GM18873 (cell line): ENCODE results near the gene SHISAL2A.

Experiments
- ATAC-seq: cut with Tn5 transposase; IDR thresholded peaks from one replicate; pipeline ENCODE4 v1.9.1; 2021; ENCODE audit warnings: mild to moderate bottlenecking, moderate library complexity, moderate number of reproducible peaks; ENCODE audit not compliant: unreplicated experiment, low FRiP score

SHISAL2A gene

DNA sequence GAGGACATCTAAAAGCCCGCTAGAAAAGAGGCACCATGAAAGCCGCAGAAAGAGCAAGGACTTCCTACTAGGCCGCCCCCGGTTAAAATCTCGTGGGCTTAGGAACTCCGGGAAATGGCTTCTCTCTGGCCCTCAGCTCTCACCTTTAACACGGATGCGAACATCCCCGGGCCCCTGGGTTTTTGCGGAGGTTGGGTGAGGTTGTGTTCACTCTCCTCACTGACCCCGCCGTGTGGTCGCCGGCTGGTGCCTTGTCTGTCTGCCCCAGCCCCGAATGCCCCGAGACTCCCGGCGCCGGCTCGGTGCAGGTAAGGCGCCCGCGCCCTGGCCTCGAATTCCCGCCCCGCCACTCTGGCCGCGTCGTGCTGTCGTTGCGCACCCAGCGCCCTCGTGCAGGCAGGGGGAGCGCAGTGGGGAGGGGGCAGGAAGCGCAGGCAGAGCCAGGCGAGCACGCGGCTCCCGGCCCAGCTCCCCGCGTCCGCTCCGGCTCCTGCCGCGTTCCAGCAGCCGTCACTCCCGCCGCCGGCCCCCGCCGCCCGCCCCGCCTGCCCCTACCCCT, at the start of gene SHISAL2A:
Gene SHISAL2A, plus strand, starts transcription at position 437 of the 559 bp plus-strand sequence. CDS start 326 bp downstream, outside the sequence.
- no peak for ATAC-seq

DNA sequence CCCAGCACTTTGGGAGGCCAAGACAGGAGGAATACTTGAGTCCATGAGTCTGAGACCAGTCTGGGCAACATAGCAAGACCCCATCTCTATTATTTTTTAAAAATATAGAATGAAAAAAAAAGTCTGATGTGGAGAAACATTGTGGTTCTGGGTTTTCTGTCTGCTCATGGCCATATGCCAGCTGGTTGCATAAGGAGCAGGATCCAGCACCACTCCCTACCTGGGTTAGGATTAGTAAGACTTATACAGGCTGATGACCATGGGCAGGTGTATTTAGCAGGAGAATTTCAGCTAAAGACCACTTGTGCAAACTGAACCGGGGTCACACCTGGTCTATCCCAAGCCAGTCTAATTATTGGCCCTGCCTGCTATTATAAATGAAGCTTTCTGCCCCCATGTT, 47.5 kb upstream of the SHISAL2A start:
- ATAC-seq: no peak

GRCh38 chr1:52588027-52588426, 44.9 kb upstream of the SHISAL2A start:
- ATAC-seq: no peak

DNA sequence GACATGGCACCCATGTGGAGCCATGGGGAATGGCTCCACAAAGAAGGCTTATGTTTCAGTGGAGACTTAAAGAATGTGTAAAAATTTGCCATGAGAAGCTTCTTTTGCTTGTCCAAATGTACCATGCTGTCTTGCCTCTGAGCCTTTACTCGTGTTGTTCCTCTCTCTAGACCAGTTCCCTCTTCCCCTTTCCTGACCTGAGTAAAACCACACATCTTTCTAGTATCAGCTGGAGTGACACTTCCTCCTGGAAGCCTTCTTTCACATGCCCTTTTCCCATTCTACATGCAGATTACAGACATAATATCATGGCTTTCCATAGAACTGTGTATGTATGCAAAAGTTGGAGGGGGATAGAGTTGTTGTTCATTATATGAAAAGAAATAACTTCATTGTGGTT, 44.4 kb upstream of the SHISAL2A start:
- no peak for ATAC-seq

DNA sequence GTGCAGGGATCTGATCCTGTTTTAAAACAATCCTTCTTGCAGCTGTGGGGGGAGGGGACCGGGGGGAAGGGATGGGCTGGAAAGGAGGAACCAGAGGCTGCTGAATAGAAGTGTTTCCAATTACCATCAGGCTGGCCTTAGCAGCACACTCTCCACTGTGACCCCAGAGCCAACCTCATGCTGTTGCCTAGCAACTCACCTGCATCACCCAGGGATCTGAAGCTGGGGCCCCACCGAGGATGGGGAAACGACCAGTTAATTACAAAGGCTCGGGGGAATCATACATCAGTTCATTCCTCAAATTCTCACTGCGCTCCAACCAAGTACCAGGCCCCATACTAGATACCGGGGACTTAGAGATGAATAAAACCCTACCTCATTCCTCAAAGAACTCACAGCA, 42.7 kb upstream of the SHISAL2A start:
- no peak for ATAC-seq

GRCh38 chr1:52592637-52593323, 40.2 kb upstream of the SHISAL2A start:
- no peak for ATAC-seq

GRCh38 chr1:52593495-52593894, 39.5 kb upstream of the SHISAL2A start:
- ATAC-seq: no peak

- ATAC-seq: no peak
Measured at GRCh38 chr1:52595061-52595460, 37.9 kb upstream of the SHISAL2A start.

GRCh38 chr1:52597912-52598311, 35.1 kb upstream of the SHISAL2A start:
- ATAC-seq: no peak

DNA sequence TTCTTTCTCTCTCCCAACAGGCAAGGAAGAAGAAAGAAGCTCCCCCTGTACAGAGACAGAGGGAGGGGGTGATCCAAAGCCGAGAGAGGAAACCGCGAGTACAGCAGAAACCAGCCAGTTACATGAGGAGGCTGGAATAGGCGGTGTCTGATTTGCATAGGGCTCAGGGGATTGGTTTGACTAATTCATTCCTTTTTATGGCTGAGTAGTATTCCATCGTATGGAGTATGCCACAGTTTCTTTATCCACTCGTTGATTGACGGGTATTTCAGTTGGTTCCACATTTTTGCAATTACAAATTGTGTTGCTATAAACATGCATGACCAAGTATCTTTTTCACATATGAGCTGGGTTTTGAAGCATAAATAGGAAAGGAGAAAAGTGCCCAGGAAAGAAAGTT, 34.2 kb upstream of the SHISAL2A start:
- no peak for ATAC-seq

DNA sequence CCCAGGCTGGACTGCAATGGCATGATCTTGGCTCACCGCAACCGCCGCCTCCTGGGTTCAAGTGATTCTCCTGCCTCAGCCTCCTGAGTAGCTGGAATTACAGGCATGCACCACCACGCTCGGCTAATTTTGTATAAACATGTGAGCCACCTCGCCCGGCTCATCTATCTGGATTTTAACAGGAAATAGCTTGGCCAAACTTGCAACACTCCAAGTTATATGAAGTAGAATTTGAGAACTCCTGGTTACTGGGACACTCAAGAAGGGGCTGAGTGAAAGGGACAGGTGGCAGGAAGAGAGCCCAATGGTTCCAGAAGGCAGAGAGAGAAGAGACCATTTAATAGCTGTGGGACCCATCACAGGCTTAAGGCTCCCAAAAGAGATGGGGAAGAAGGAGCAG, 33.7 kb upstream of the SHISAL2A start:
- no peak for ATAC-seq

GRCh38 chr1:52600533-52601179, 32.3 kb upstream of the SHISAL2A start:
- no peak for ATAC-seq

DNA sequence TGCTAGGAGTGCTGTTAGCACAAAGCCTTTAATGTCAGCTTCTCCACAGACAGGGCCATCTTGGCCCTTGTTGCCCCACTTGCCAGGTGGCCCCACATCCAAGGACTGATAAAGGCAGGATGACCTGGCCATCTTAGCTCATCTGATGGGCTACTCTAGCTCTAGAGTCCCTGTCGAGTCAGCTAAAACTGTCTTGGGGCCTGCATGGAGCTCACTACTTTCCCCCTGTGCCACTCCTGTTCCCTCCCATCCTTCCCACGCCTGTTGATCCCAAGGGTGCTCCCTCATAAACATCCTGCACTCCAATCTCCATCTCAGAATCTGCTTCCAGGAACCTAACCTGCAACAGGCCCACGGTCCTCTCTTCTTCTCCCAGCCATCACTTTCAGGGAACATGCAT, 31.4 kb upstream of the SHISAL2A start:
- no peak for ATAC-seq

GRCh38 chr1:52601991-52602855, 30.7 kb upstream of the SHISAL2A start, which contains the start of gene GPX7:
GPX7 (plus strand) TSS chr1:52602371; CDS start chr1:52602410, 39 bp downstream.
- no peak for ATAC-seq

DNA sequence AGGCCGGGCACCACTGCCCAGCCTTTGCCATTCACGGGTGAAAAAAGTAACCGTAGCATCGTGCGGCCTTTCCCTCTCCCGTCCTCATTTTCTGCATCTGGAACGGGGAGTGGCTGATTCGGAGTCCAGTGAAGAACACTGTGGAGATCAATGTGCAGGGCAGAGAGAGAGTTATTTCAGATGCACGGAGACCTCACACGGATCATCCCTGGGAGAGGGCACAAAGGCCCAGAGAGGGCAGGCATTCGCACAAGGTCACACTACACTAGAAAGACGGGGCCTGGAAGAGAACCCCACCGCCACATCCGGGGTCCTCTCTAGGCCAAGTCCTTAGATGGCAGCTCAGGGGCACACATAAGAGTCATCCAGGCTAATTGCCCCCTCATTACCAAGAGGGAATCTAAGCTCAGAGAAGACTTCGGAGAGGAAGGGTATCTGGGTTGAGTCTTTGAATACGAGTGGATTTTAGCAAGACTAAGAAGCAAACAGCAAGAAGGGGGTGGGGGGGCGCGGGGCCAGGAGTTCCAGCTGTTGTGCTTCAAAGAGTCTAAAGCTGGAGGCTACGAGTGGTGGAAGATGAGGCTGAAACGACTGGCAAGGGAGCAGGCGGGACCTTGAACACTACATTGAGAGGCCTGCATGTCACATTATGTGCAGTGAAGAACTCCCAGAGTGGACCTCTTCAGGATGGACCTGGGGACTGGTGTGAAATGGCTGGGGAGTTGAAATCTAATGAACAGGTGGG, 29.9 kb upstream of the SHISAL2A start:
- ATAC-seq: no peak

DNA sequence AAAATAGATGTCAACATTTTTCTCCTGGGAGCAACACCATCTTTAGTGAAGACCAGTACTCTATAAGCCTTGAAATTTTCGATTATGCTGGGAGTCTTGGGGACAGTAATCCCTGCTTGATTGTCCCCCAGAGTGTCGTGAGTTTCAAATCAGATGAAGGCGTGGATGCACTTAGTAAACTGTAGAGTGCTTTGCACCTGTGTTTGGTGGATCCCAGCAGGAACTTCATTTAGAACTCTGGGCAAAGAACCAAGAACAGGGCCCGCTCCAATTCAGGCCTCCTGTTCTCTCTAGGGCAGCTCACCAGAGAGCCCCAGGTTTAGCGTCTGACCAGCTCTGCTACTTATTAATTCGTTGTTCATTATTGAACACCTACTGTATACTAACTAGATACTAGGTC, 29.3 kb upstream of the SHISAL2A start:
- no peak for ATAC-seq

GRCh38 chr1:52604063-52604770, 28.8 kb upstream of the SHISAL2A start:
- no peak for ATAC-seq

DNA sequence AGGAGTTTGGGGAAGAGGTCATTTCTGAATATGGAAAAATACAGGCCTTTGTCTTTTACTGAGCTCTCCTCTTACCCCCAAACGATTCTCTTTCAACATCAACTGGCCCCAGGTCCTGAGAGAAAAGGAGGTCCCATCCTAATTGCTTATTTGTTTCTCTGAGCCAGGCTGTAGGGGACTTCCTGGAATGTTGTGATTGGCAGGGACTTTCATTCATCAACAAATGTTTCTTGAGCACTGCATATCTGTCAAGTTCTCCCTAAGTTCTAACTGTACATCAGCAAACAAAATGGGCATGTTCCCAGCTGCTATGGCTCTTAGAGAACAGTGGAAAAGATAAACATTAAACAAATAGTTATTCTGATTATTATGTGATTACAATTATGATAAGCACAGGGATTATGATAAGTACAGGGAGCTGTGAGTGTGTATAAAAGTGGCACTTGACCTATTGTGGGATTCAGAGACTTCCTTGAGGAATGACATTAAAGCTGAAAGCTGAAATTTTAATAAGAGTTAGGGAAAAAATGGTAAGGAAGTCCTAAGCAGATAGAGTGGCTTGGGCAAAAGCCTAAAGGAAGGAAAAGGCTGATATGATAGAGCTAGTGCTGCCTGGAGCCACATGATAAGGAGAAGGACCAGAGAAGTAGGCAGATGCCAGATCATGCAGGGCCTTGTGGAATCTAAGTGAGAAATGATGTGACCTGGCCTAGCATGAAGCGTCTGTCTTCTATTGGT, 19.2 kb upstream of the SHISAL2A start:
- no peak for ATAC-seq

GRCh38 chr1:52614671-52615070, 18.3 kb upstream of the SHISAL2A start:
- no peak for ATAC-seq
